ENCODE results near the gene WDR93.

Gene WDR93

GRCh38 chr15:89724621-89725020 lies 34.0 kb downstream of the WDR93 start:
- Histone ChIP-seq H3K4me2 (ENCODE audit: low read length) (no peak overlapping the region), H3K27ac (ENCODE audit: low read depth, low read length) (no peak overlapping the region), H3K27me3 (ENCODE audit: control insufficient read depth, low read length) (peaks cover 3% of the 10 kb centered on the region), H3K9me3 (ENCODE audit: control insufficient read depth, insufficient read depth, low read length) (peaks cover 7% of the 10 kb centered on the region; the same call in 1 of the 2 replicates), H3K9me2 (replicated peaks; ENCODE audit: control insufficient read depth, low read length) (no peaks in the 10 kb centered on the region), H3F3A (ENCODE audit: control insufficient read depth, insufficient read depth) (no peaks in the 10 kb centered on the region), H4K20me1 (ENCODE audit: control insufficient read depth, insufficient read depth, low read depth, low read length) (no peaks in the 10 kb centered on the region), H3K79me2 (ENCODE audit: control insufficient read depth, low read length) (no peaks in the 10 kb centered on the region), H3K4me1 (ENCODE audit: control insufficient read depth, low read length) (no peaks in the 10 kb centered on the region), H3K36me3 (ENCODE audit: control insufficient read depth, low read length) (no peaks in the 10 kb centered on the region), H3K4me3 (ENCODE audit: low read length) (no peak overlapping the region)
- TF ChIP-seq CTCF (IDR thresholded peaks at IDR 0.05; ENCODE audit: low read depth, low read length, poor library complexity, severe bottlenecking), result no peak
- TF ChIP-seq EZH2phosphoT487 (IDR thresholded peaks at IDR 0.05; ENCODE audit: borderline replicate concordance, low read length), result no peak

GRCh38 chr15:89725064-89725463 lies 34.5 kb downstream of the WDR93 start:
- Histone ChIP-seq H3K4me3 (ENCODE audit: low read length) (no peak overlapping the region), H3K27ac (ENCODE audit: low read depth, low read length) (no peak overlapping the region), H3K9me2 (replicated peaks; ENCODE audit: control insufficient read depth, low read length) (no peaks in the 10 kb centered on the region), H4K20me1 (ENCODE audit: control insufficient read depth, insufficient read depth, low read depth, low read length) (no peaks in the 10 kb centered on the region), H3K4me2 (ENCODE audit: low read length) (no peak overlapping the region), H3K36me3 (ENCODE audit: control insufficient read depth, low read length) (no peaks in the 10 kb centered on the region), H3K27me3 (ENCODE audit: control insufficient read depth, low read length) (peaks cover 3% of the 10 kb centered on the region), H3K9me3 (ENCODE audit: control insufficient read depth, insufficient read depth, low read length) (peaks cover 7% of the 10 kb centered on the region; the same call in 1 of the 2 replicates), H3F3A (ENCODE audit: control insufficient read depth, insufficient read depth) (no peaks in the 10 kb centered on the region), H3K4me1 (ENCODE audit: control insufficient read depth, low read length) (no peaks in the 10 kb centered on the region), H3K79me2 (ENCODE audit: control insufficient read depth, low read length) (no peaks in the 10 kb centered on the region)
- TF ChIP-seq CTCF (IDR thresholded peaks at IDR 0.05; ENCODE audit: low read depth, low read length, poor library complexity, severe bottlenecking) (no peak), EZH2phosphoT487 (IDR thresholded peaks at IDR 0.05; ENCODE audit: borderline replicate concordance, low read length) (no peak)

GRCh38 chr15:89728254-89728653 lies 37.6 kb downstream of the WDR93 start:
- Histone ChIP-seq H3K9me3 (ENCODE audit: control insufficient read depth, insufficient read depth, low read length) (peaks cover 7% of the 10 kb centered on the region; the same call in 1 of the 2 replicates), H4K20me1 (ENCODE audit: control insufficient read depth, insufficient read depth, low read depth, low read length) (no peaks in the 10 kb centered on the region), H3K79me2 (ENCODE audit: control insufficient read depth, low read length) (no peaks in the 10 kb centered on the region), H3K4me3 (ENCODE audit: low read length) (no peak overlapping the region), H3K9me2 (replicated peaks; ENCODE audit: control insufficient read depth, low read length) (no peaks in the 10 kb centered on the region), H3K4me1 (ENCODE audit: control insufficient read depth, low read length) (no peaks in the 10 kb centered on the region), H3K4me2 (ENCODE audit: low read length) (no peak overlapping the region), H3K27me3 (ENCODE audit: control insufficient read depth, low read length) (peaks cover 5% of the 10 kb centered on the region), H3K36me3 (ENCODE audit: control insufficient read depth, low read length) (no peaks in the 10 kb centered on the region), H3F3A (ENCODE audit: control insufficient read depth, insufficient read depth) (no peaks in the 10 kb centered on the region), H3K27ac (ENCODE audit: low read depth, low read length) (no peak overlapping the region)
- TF ChIP-seq EZH2phosphoT487 (IDR thresholded peaks at IDR 0.05; ENCODE audit: borderline replicate concordance, low read length), result no peak
- no peak for TF ChIP-seq CTCF (IDR thresholded peaks at IDR 0.05; ENCODE audit: low read depth, low read length, poor library complexity, severe bottlenecking)
